ENCODE data around the gene TNNI3K.

Gene TNNI3K

GRCh38 chr1:74395571-74395970 lies 160.4 kb downstream of the TNNI3K start:
- H3K27me3 ChIP-seq, result no peaks in the 10 kb centered on the region
- H3K9me3 ChIP-seq, result no peaks in the 10 kb centered on the region
- no peak overlapping the region for H3K4me3 ChIP-seq
- no peaks in the 10 kb centered on the region for H3K36me3 ChIP-seq
- intact Hi-C loops (cut with DNase I; ENCODE audit: low total_unique reads), result no loop called here
- no peak for TF ChIP-seq CTCF (IDR thresholded peaks at IDR 0.05)
- no peak overlapping the region for H3K27ac ChIP-seq
- peaks cover 0 to 12% (median 8%) of the 10 kb centered on the region in 4 donors for H3K4me1 ChIP-seq
- no peak for DNase-seq

GRCh38 chr1:74396462-74396861 lies 161.3 kb downstream of the TNNI3K start:
- Histone ChIP-seq H3K36me3 (no peaks in the 10 kb centered on the region), H3K4me3 (no peak overlapping the region), H3K4me1 (peaks cover 0 to 12% (median 8%) of the 10 kb centered on the region in 4 donors), H3K9me3 (no peaks in the 10 kb centered on the region), H3K27me3 (no peaks in the 10 kb centered on the region), H3K27ac (no peak overlapping the region)
- intact Hi-C loops (cut with DNase I; ENCODE audit: low total_unique reads), result no loop called here
- no peak for DNase-seq
- no peak for TF ChIP-seq CTCF (IDR thresholded peaks at IDR 0.05)

- H3K4me1 ChIP-seq, result peaks cover 0 to 12% (median 8%) of the 10 kb centered on the region in 4 donors
- H3K36me3 ChIP-seq, result no peaks in the 10 kb centered on the region
- H3K4me3 ChIP-seq, result no peak overlapping the region
- no peaks in the 10 kb centered on the region for H3K9me3 ChIP-seq
- DNase-seq, result peak in 1 of 2 donors; percentile 24
- H3K27ac ChIP-seq, result no peak overlapping the region
- no peak for TF ChIP-seq CTCF (IDR thresholded peaks at IDR 0.05)
- intact Hi-C loops (cut with DNase I; ENCODE audit: low total_unique reads), result no loop called here
- H3K27me3 ChIP-seq, result no peaks in the 10 kb centered on the region
These were observed 161.7 kb downstream of the TNNI3K start for GRCh38 chr1:74396933-74397332.

- intact Hi-C loops (cut with DNase I; ENCODE audit: low total_unique reads), result no loop called here
- no peak for DNase-seq
- no peak for TF ChIP-seq CTCF (IDR thresholded peaks at IDR 0.05)
- Histone ChIP-seq H3K9me3 (no peaks in the 10 kb centered on the region), H3K4me1 (peaks cover 0 to 12% (median 8%) of the 10 kb centered on the region in 4 donors), H3K27ac (no peak overlapping the region), H3K36me3 (no peaks in the 10 kb centered on the region), H3K27me3 (no peaks in the 10 kb centered on the region), H3K4me3 (no peak overlapping the region)
These were observed 164.1 kb downstream of the TNNI3K start for GRCh38 chr1:74399249-74399648.

- intact Hi-C loops (cut with DNase I; ENCODE audit: low total_unique reads), result no loop called here
- no peak overlapping the region for H3K27ac ChIP-seq
- no peaks in the 10 kb centered on the region for H3K9me3 ChIP-seq
- H3K27me3 ChIP-seq, result no peaks in the 10 kb centered on the region
- H3K4me3 ChIP-seq, result no peak overlapping the region
- H3K4me1 ChIP-seq, result no peaks in the 10 kb centered on the region
- no peak for DNase-seq
- no peak for TF ChIP-seq CTCF (IDR thresholded peaks at IDR 0.05)
- no peaks in the 10 kb centered on the region for H3K36me3 ChIP-seq
These were observed 167.7 kb downstream of the TNNI3K start for GRCh38 chr1:74402873-74403272.

- intact Hi-C loops (cut with DNase I; ENCODE audit: low total_unique reads), result no loop called here
- DNase-seq, result no peak
- H3K36me3 ChIP-seq, result no peaks in the 10 kb centered on the region
- no peaks in the 10 kb centered on the region for H3K4me1 ChIP-seq
- no peak for TF ChIP-seq CTCF (IDR thresholded peaks at IDR 0.05)
- no peaks in the 10 kb centered on the region for H3K9me3 ChIP-seq
- H3K4me3 ChIP-seq, result no peak overlapping the region
- H3K27ac ChIP-seq, result no peak overlapping the region
- no peaks in the 10 kb centered on the region for H3K27me3 ChIP-seq
These were observed 168.4 kb downstream of the TNNI3K start for GRCh38 chr1:74403606-74404005.

Data from tibial artery (tissue), 4 donors.